NOMO-1 (cell line): ENCODE results near the gene MFSD2B.
"Not testable (repeated sequence)": the region's sequence is repeated elsewhere in the genome, so short reads cannot be mapped to it uniquely, and the experiment has no call there.

Experiments used
- DNase-seq, 2 experiments: peaks; one replicate each; lab custom pipeline; 2025; ENCODE audit not compliant: unreplicated experiment in 2 of 2; lab: John Stamatoyannopoulos, UW

Gene MFSD2B

DNA sequence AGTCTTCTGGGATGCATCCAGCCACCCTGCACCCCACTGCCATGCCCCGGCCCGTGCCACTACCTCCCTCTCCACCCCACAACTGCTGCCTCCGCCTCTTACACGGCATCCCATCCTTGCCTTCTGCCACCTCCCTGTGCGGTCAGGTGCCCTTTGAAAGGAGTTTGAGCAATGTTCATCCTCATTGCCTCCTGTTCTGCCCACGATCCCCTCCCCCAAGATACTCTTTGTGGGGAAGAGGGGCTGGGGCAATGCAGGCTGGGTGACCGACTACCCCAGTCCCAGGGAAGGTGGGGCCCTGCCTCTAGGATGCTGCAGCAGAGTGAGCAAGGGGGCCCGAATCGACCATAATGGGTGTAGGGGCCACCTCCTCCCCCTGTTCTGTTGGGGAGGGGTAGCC lies 8.4 kb downstream of the MFSD2B start:
- DNase-seq = no peak

DNA sequence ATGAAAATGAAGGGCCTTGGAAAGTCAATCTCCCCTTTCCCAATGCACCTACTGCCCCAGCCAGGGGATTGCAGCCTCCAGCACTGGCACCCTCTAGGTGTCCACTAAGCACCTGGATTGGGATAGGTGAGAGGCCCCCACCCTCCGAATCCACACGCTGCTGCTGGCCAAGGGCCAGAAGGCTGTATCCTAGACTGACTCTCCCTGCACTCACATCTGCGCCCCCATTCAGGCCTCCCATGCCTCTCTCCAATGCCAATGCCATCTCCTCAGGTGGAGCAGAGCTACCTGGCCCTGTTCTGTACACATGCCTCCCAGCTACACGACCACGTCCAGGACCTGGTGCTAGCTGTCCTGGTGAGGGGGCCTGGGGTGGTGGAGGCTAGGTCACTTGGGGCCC lies 9.8 kb downstream of the MFSD2B start:
- no peak for DNase-seq

DNA sequence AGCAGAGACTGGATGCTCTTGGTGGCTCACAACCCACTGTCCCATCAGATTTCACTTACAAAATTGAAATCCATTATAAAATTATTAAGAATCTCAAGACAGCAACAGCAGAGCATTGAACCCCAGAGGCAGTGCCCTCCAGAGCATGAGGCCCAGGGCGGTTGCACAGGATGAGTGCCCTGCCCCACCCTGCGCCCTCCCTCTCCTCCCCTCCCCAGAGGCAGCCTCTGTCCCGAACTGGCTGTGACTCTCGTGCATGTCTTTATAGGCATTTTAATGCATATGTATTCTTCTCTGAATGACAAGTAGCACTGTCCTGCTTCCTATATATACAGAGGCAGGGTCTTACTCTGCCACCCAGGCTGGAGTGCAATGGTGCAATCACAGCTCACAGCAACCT lies 10.4 kb downstream of the MFSD2B start:
- DNase-seq = no peak

DNA sequence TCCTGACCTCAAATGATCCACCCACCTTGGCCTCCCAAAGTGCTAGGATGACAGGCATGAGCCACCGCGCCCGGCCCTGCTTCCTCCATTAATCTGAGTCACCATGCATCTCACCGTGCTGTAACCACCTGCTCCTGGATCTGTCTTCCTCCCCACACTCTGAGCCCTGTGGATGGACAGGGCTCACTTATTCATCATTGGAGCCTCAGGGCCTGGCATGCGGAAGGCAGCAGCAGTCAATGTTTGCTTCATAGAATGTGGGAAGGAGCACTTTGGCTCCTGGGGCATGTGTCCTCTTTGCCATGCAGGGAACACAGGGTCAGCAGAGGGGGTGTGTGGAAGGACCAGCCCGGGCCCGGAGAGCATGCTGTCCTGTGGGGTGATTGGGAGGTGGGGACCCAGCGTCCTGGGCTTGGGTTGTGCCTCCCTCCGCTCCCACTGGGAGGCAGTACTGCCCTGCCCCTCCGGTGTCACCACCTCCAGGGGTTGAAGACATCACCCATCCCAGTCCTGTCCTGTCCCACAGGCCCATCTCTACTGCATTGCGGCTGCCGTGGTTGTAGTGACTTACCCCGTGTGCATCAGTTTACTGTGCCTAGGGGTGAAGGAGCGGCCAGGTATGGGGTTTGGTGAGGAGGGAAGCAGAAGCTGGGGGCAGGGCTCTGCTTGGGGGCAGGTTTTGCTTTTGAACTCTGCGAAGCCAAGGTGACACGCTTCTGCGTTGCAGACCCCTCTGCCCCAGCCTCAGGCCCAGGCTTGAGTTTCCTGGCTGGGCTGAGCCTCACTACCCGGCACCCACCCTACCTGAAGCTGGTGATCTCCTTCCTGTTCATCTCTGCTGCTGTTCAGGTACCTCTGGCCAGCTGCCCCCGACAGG lies 11.5 kb downstream of the MFSD2B start:
- DNase-seq = peak; percentile 1 to 5

DNA sequence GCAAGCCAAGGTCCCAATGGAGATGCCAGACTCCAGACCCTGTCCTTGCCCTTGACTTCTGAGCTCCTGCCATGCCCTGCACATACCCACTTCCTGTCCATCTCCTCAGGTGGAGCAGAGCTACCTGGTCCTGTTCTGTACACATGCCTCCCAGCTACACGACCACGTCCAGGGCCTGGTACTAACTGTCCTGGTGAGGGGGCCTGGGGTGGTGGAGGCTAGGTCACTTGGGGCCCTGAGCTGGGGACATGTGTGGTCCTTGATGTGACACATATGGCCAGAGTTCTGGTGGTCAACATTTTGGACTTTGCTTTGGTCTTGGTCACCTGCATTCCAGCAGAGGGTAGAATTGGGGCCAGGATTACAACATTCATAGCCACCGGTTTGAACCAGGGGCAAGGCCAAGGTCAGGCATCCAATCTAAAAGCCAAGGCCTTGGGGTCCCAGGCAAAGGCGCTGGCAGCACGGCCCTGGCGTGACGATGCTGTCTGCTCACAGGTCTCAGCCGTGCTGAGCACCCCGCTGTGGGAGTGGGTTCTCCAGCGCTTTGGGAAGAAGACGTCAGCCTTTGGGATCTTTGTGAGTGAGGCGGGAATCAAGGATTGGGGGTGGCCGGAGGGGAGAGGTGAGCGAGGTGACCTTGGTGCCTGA lies 12.6 kb downstream of the MFSD2B start:
- no peak for DNase-seq

DNA sequence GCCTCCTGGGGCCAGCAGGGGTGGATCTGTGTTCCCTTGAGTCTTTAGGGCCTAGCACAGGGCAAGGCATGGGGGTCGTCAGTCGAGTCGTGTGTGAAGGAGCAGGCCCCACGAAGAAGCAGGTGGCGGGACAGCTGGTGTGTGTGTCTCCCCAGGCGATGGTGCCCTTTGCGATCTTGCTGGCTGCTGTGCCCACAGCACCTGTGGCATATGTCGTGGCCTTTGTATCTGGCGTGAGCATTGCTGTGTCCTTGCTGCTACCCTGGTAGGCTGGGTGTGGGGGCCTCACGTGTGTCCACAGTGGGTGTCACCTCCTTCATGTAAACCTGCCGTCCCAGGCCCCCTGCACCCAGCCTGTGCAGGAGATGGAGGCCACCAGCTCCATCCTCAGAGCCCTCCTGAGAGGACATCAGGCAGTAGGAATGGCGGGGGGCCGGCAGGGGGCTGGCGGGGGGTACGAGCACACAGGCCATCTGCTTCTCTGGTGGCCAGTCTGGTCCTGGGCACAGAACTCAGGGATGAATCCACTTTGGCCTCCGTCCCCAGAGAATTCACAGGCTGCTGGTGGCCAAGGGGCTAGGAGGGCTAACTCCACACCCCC lies 13.2 kb downstream of the MFSD2B start:
- DNase-seq = no peak

DNA sequence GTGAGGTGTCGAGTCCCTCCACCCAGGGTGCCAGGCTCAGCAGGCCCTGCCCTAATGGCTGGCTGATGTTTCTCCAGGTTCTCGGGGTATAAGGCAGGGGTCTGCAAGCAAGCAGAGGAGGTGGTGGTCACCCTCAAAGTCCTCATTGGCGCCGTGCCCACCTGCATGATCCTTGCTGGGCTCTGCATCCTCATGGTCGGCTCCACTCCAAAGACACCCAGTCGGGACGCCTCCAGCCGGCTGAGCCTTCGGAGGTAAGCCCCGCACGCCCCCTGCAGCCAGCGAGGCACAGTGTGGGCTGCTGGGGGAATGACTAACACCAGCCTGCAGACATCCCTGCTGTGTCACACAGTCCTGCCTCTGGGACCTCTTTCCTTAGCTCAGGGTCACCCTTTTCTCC lies 14.1 kb downstream of the MFSD2B start:
- DNase-seq = no peak

DNA sequence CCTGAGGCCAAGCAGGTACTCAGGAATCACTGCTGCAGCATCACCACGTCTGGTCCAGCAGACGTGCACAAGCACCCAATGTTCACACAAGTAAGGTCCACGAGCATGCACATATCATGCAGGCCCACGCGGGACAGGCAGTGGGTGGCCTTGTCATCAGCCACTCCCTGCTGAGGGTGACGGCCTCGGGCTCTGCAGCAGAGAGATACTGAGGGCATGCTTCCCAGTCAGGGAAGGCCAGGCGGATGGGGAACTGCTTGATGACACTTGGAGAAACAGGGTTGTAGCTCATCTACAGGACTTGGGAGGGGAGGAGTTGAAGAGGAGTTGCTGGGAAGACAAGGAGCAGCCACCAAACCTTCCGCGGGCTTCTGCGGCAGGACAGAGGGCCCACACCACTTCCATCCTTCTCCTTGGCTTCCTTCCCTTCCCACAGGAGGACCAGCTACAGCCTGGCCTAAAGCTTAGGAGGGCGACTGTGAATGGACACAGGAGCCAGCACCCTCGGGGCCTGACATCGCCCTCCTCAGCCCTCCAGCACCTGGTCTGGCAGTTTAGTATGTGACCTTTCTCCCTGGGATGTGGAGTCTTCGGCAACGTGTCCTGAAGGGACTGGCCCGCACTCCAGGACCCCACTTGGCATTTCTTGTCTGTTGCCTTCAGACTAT lies 15.2 kb downstream of the MFSD2B start:
- DNase-seq = no peak

DNA sequence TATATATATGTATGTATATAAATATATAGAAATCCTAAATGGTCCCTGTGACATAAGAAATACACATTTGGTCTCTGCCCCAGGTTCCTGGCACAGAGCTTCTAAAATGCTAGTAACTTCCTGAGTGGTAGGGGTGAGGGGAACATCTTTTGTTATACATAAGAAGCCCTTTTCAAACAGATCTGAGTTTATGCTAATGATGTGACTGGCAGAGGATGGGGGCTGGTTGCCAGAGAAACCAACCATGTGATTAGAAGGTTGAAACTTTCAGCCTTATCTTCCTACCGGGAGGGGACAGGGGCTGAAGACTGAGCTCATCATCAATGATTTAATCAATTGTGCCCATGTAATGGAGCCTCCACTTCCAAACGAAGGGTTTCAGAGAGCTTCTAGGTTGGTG lies 16.3 kb downstream of the MFSD2B start:
- DNase-seq = no peak

DNA sequence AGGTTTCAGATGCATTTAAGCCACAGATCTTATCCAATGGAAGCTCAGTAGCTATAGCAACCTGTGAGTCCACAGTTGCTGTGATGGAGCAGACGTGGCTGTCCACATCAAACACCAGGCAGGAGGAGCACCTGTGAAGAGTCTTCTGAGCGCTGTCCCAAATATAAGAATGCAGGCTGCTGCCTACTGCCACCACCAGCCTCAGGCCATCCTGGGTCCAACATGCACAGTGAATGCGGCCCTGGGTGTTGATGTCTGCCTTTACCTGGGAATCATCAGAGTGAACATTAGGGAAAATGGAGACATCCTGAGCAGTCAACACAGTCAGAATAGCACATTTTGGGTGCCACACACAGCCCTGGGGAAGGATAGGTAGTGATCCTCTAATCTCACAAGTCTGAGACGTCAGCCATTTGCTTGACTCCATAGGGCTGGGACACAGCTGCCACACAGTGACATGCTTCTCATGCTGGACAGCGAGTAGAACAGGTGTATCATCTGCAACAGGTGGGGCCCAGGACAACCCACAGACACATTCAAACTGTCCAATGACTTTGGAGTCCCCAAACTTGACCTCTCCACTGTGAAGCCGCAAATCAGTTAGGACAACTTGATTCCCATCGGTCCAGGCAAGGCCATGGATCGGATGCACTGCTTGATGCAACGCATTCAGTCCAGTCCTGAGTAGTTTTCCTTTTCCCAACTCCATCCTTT lies 29.1 kb downstream of the MFSD2B start:
- no peak for DNase-seq

DNA sequence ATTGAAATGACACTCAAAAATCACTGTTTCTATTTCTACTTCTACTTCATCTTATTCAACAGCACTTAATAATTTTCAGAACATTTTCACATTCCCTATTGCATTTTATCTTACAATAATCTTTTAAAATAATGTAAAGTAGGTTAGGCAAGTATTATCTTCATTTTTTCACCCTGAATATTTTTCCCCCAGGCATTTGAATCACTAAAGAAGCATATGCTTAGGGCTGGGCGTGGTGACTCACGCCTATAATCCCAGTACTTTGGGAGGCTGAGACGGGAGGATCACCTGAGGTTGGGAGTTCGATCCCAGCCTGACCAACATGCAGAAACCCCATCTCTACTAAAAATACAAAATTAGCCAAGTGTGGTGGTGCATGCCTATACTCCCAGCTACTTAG lies 30.6 kb downstream of the MFSD2B start:
- no peak for DNase-seq

DNA sequence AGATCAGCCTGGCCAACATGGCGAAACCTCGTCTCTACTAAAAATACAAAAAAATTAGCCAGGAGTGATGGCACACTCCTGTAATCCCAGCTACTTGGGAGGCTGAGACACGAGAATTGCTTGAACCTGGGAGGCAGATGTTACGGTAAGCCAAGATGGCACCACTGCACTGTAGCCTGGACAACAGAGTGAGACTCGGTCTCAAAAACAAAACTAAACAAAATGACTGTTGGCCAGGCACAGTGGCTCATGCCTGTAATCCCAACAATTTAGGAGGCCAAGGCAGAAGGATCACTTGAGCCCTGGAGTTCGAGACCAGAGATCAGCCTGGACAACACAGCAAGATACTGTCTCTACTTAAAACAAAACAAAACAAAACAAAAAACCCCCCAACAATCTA lies 33.2 kb downstream of the MFSD2B start:
- not testable (repeated sequence) for DNase-seq

DNA sequence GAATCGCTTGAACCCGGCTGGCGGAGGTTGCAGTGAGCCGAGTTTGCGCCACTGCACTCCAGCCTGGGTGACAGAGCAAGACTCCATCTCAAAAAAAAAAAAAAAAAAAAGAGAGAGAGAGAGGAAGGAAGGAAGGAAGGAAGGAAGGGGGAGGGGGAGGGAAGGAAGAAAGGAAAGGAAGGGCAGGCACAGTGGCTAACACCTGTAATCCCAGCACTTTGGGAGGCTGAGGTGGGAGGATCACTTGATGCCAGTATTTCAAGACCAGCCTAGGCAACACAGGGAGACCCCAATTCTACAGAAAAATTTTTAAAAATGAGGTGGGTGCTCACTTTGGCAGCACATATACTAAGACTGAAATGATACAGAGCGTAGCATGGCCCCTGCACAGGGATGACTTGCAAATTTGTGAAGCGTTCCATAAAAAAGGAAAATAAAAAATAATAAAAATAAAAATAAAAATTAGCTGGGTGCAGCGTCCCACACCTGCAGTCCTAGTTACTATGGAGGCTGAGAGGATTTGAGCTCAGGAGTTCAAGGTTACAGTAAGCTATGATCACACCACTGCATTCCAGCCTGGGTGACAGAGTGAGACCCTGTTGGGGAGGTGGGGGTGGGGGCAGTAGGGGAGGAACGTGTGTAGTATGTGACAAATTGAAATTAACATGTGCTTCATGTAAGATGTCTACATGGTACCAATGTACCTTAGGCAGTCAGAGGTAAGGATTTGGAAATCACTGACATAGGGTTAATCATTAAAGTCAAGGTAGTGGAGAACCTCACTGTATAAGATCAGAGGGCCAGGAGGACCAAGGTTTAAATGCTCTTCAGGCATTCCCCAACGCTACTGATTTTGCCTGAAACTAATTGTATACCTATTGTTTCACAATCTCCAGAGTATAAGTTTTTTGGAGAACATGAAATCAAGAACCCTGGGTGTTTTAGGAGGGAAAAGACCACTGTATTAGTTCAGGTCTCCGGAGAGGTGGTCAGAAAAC lies 35.9 kb downstream of the MFSD2B start:
- DNase-seq = no peak

DNA sequence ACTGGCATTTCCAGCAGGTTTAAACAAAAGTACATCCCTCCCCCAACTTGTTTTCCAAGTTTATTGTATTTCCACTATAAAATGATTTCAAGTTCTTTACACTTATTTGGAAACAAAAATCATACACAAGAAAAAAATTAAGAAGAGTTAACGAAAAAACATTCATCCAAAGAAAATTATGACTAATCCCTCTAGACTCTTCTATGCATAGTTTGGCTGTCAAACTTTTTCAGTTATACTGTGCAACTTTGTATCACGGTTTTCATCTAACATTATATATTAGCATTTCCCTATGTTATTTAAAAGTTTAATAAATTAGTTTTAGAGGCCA lies 36.7 kb downstream of the MFSD2B start:
- no peak for DNase-seq

DNA sequence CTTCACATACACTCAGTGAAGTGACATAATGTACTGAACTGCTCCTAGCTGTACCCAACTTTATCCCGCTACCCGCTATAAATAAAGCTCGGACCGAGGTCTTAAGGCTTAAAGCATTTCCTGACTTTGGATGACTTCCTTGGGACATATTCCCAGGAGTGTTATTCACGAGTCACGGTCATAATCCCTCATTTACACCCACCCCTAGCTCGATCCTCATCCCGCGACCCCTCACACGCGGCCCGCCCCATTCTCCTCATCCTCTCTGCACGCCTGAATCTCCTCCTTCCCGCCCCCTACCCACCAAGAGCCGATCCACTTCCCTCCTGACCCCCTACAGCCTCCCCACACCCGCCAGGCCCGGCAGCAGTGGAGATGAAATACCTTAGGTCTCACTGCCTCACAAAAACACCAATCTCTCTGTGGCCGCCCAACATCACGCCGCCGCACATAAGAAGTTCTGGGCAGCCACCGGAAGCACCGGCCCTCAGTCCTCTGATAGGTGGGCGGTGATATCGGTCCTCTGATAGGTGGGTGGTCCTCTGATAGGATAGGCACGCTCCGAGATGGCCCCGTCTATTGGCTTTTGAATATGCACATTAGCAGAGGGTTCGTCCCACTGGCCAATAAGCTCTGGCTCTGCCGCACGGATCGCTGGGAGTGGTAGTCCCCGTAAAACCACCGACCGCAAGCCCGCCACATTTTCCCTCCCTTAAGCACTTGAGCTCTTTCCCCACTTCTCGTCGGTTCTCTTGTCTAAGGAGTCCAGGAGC lies 37.2 kb downstream of the MFSD2B start, which contains the start of gene WDCP:
Gene WDCP, minus strand, starts transcription at position 462 of the 773 bp plus-strand sequence. CDS start 7,897 bp downstream, outside the sequence.
- peak; percentile 97 to 99 for DNase-seq

DNA sequence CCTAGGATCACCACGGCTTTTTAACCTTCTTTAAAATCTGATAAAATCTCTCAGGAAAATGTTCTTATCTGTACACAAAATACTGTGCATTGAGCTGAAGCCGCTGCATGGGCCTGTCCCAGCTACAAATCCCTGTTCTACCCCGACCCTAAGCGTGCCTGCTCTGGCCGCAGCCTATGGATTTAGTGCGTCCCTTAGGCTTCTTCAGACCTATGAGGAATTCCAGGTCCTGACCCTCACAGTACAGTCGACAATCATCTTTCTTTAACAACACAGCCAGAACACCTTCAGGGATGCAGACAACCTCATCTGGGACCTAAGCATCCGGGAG lies 37.8 kb downstream of the MFSD2B start:
- DNase-seq = no peak

DNA sequence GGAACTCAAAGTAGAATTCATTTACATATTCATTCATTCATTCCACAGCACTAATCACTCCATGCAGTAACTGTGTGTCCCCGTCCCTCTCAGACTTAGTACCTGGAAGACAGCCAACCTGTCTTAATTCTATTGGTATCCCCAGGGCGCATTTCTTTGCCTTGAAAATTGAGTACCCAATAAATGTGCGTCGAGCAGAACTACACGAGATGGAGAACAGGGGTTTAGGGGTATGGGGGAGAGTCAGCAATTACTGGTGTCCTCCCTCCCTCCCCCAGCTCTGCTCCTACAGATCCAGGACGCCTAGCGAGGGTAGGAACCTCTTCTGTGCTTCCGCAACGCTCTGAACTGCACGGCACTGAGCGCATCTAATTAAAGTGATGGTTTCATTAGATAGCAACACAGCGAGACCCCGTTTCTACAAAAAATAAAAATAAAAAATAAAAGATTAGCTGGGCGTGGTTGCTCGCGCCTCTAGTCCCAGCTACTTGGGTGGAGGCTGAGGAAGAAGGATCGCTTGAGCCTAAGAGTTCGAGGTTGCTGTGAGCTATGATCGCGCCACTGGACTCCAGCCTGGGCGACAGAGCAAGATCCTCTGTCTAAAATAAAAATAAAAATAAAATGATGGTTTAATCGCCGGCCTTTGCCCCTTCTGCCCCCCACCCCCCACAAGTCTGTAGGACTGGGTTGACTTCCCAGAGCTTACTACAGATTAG lies 39.0 kb downstream of the MFSD2B start:
- no peak for DNase-seq

DNA sequence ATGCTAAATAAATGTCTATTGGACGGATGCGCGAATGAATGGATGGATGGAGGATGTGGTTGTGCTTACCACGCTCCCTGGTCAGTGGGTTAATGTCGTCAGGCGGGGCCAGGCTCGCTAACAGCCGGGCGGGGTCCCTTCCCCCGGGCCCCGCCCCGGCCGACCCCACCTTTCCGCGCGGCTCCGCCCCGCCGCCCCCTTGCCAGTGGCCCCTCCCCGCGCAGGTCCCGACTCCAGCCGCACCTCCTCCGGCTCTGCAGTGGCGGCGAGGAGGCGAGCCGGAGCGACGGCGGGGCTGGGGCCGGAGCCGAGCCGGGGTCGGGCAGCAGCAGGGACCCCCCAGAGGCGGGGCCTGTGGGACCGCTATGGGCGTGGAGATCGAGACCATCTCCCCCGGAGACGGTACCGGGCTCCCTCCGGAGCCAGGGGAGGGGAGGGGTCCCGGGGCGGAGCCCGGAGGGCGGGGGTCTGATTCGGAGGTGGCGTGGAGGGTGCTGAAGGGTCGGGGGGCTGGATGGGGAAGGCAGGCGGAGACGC lies 39.7 kb downstream of the MFSD2B start, which contains the start of gene FKBP1B:
Gene FKBP1B, plus strand, starts transcription at position 257 of the 537 bp plus-strand sequence. Its CDS starts 109 bp downstream, at position 366.
- no peak for DNase-seq
